H9 (cell line): ENCODE measurements around the gene TAGLN2. TPM values are rescaled to one million over a fixed set of nuclear protein-coding genes. Genes with fewer than 3 reads are reported as not detected.

Experiments
- DNase-seq: peaks from one replicate; pipeline ENCODE4 v3.0.0-alpha.2; 2017
- H2AFZ ChIP-seq: one replicate; pipeline ENCODE4 v1.6.1; 2013; ENCODE audit warnings: mild to moderate bottlenecking, low read length, control low read depth, moderate library complexity
- H2AK5ac ChIP-seq: 2 replicates; pipeline ENCODE4 v1.6.1; 2013; ENCODE audit warnings: low read length, control low read depth, mixed read lengths; ENCODE audit not compliant: insufficient read length
- H2BK120ac ChIP-seq: one replicate; pipeline ENCODE4 v1.6.1; 2013; ENCODE audit warnings: low read depth, mild to moderate bottlenecking, low read length, control low read depth, inconsistent platforms; ENCODE audit not compliant: poor library complexity, severe bottlenecking
- H2BK12ac ChIP-seq: 2 replicates; pipeline ENCODE4 v1.6.1; 2013; ENCODE audit warnings: low read length, control low read depth, mixed read lengths, low read depth; ENCODE audit not compliant: insufficient read length
- H2BK15ac ChIP-seq: 2 replicates; pipeline ENCODE4 v1.6.1; 2013; ENCODE audit warnings: low read depth, low read length, control low read depth
- H2BK20ac ChIP-seq: one replicate; pipeline ENCODE4 v1.6.1; 2013; ENCODE audit warnings: low read depth, mild to moderate bottlenecking, low read length, control low read depth, inconsistent platforms; ENCODE audit not compliant: poor library complexity, severe bottlenecking
- H2BK5ac ChIP-seq: 2 replicates; pipeline ENCODE4 v1.6.1; 2013; ENCODE audit warnings: low read length, control low read depth, mixed read lengths; ENCODE audit not compliant: insufficient read length
- H3K14ac ChIP-seq: 2 replicates; pipeline ENCODE4 v1.6.1; 2013; ENCODE audit warnings: low read length, control low read depth; ENCODE audit not compliant: insufficient read depth
- H3K18ac ChIP-seq: 2 replicates; pipeline ENCODE4 v1.6.1; 2013; ENCODE audit warnings: low read depth, mild to moderate bottlenecking, mixed read lengths, low read length, control low read depth; ENCODE audit not compliant: insufficient read length
- H3K23ac ChIP-seq: 2 replicates; pipeline ENCODE4 v1.6.1; 2013; ENCODE audit warnings: low read length, control low read depth, mixed read lengths, low read depth; ENCODE audit not compliant: insufficient read length
- H3K23me2 ChIP-seq: 2 replicates; pipeline ENCODE4 v1.6.1; 2013; ENCODE audit warnings: low read depth, mild to moderate bottlenecking, mixed read lengths, low read length, control low read depth; ENCODE audit not compliant: insufficient read length, poor library complexity, severe bottlenecking
- H3K27ac ChIP-seq: 2 replicates; pipeline ENCODE4 v1.5.1; 2013; ENCODE audit warnings: low read length, control low read depth, mixed read lengths, low read depth; ENCODE audit not compliant: insufficient read length
- H3K27me3 ChIP-seq: 2 replicates; pipeline ENCODE4 v1.6.1; 2013; ENCODE audit warnings: low read length, control low read depth, inconsistent platforms; ENCODE audit not compliant: insufficient read depth
- H3K4ac ChIP-seq: 2 replicates; pipeline ENCODE4 v1.6.1; 2013; ENCODE audit warnings: low read depth, mild to moderate bottlenecking, control low read depth, inconsistent platforms, low read length, moderate library complexity
- H3K4me1 ChIP-seq: 2 replicates; pipeline ENCODE4 v1.6.1; 2013; ENCODE audit warnings: low read length, control low read depth, inconsistent platforms; ENCODE audit not compliant: insufficient read depth
- H3K4me2 ChIP-seq: 2 replicates; pipeline ENCODE4 v1.6.1; 2013; ENCODE audit warnings: low read length, control low read depth, mixed read lengths; ENCODE audit not compliant: insufficient read length, insufficient read depth
- H3K56ac ChIP-seq: 2 replicates; pipeline ENCODE4 v1.6.1; 2013; ENCODE audit warnings: low read depth, mild to moderate bottlenecking, mixed read lengths, low read length, control low read depth; ENCODE audit not compliant: insufficient read length
- H3K79me1 ChIP-seq: 2 replicates; pipeline ENCODE4 v1.6.1; 2013; ENCODE audit warnings: low read depth, mild to moderate bottlenecking, moderate library complexity, low read length, control low read depth, inconsistent platforms; ENCODE audit not compliant: insufficient read depth, poor library complexity, severe bottlenecking
- H3K79me2 ChIP-seq: 2 replicates; pipeline ENCODE4 v1.6.1; 2013; ENCODE audit warnings: low read length, control low read depth, inconsistent platforms; ENCODE audit not compliant: insufficient read depth
- H3K9ac ChIP-seq: 2 replicates; pipeline ENCODE4 v1.6.1; 2013; ENCODE audit warnings: low read length, control low read depth, mixed read lengths; ENCODE audit not compliant: insufficient read length; ENCODE audit errors: extremely low read depth
- H3K9me3 ChIP-seq: one replicate; pipeline ENCODE4 v1.6.1; 2013; ENCODE audit warnings: low read depth, low read length, inconsistent platforms; ENCODE audit not compliant: control insufficient read depth
- H3T11ph ChIP-seq: one replicate; pipeline ENCODE4 v1.6.1; 2013; ENCODE audit warnings: mild to moderate bottlenecking, low read length, control low read depth, inconsistent platforms
- H4K20me1 ChIP-seq: one replicate; pipeline ENCODE4 v1.6.1; 2013; ENCODE audit not compliant: control insufficient read depth, insufficient read length, insufficient read depth
- H4K5ac ChIP-seq: 2 replicates; pipeline ENCODE4 v1.6.1; 2013; ENCODE audit warnings: low read depth, mild to moderate bottlenecking, mixed read lengths, low read length, control low read depth; ENCODE audit not compliant: insufficient read length
- H4K8ac ChIP-seq: replicated peaks from 2 replicates; pipeline ENCODE4 v1.6.1; 2013; ENCODE audit warnings: low read length, control low read depth, mixed read lengths, low read depth; ENCODE audit not compliant: insufficient read length
- H4K91ac ChIP-seq: 2 replicates; pipeline ENCODE4 v1.6.1; 2013; ENCODE audit warnings: low read depth, mild to moderate bottlenecking, moderate library complexity, mixed read lengths, low read length, control low read depth; ENCODE audit not compliant: insufficient read length
- H3K27ac Mint-ChIP-seq, 3 experiments: 2 replicates in 2 of 3; 3 replicates in 1 of 3; pipeline ENCODE4 v1.8.0; 2020 to 2021; ENCODE audit warnings: mixed read lengths in 3 of 3, mild to moderate bottlenecking in 1 of 3, moderate library complexity in 1 of 3
- H3K27me3 Mint-ChIP-seq: 2 replicates; pipeline ENCODE4 v1.8.0; 2021; ENCODE audit warnings: low read depth, mild to moderate bottlenecking, moderate library complexity, mixed read lengths
- H3K36me3 Mint-ChIP-seq, 3 experiments: 2 replicates in 2 of 3; 3 replicates in 1 of 3; pipeline ENCODE4 v1.8.0; 2020 to 2021; ENCODE audit warnings: low read depth in 3 of 3, mixed read lengths in 3 of 3; ENCODE audit not compliant: insufficient read depth in 1 of 3
- H3K4me1 Mint-ChIP-seq, 2 experiments: 2 replicates each; pipeline ENCODE4 v1.8.0; 2020; ENCODE audit warnings: mixed read lengths in 2 of 2
- H3K4me3 Mint-ChIP-seq, 2 experiments: 2 replicates in 1 of 2; 3 replicates in 1 of 2; pipeline ENCODE4 v1.8.0; 2020 to 2021; ENCODE audit warnings: mild to moderate bottlenecking in 2 of 2, mixed read lengths in 2 of 2, moderate library complexity in 1 of 2
- H3K9me3 Mint-ChIP-seq, 2 experiments: 2 replicates in 1 of 2; 3 replicates in 1 of 2; pipeline ENCODE4 v1.8.0; 2020; ENCODE audit warnings: mild to moderate bottlenecking in 2 of 2, mixed read lengths in 2 of 2, moderate library complexity in 1 of 2
- CTCF ChIP-seq: fragments of 200-600 bp; sonication (generic); conservative IDR thresholded peaks from 3 replicates; pipeline ENCODE4 v1.8.0; 2021; ENCODE audit warnings: antibody characterized with exemption, mild to moderate bottlenecking
- WGBS: extraction: QIAGEN DNeasy Blood & Tissue Kit; methylation state at CpG from one replicate; pipeline ENCODE4 v1.1.7; 2013; ENCODE audit warnings: missing lambda C conversion rate, low lambda C conversion rate, mixed read lengths; ENCODE audit not compliant: insufficient read length; ENCODE audit errors: extremely low coverage; 5-methylcytosine and 5-hydroxymethylcytosine counted together
- total RNA-seq: library from RNA; stranded (reverse); gene quantifications from 2 replicates; pipeline ENCODE4 v1.2.1, GENCODE V29; 2021

TAGLN2 gene
- total RNA-seq, 1 experiment from 2014 or later, result 76.7 TPM

GRCh38 chr1:159930216-159930615 is 4.9 kb upstream of the TAGLN2 start:
- H2BK12ac ChIP-seq, result no peak overlapping the region
- H2BK15ac ChIP-seq, result no peak overlapping the region
- H3K4me2 ChIP-seq, result no peak overlapping the region
- Mint-ChIP-seq H3K27me3 (peaks cover 2% of the 10 kb centered on the region), H3K9me3 (no peaks in the 10 kb centered on the region; a peak in 1 of 5 replicates), H3K4me3 (no peak overlapping the region), H3K4me1 (peaks cover 12 to 14% of the 10 kb centered on the region in 2 experiments), H3K36me3 (peaks cover 22 to 37% (median 36%) of the 10 kb centered on the region in 3 experiments), H3K27ac (no peak overlapping the region)
- H4K5ac ChIP-seq, result no peak overlapping the region
- WGBS, result no CpG with 5 or more reads among the region's 11 CpGs
- H2AK5ac ChIP-seq, result no peak overlapping the region
- H3K79me2 ChIP-seq, result no peaks in the 10 kb centered on the region
- no peak overlapping the region for H2AFZ ChIP-seq
- no peak overlapping the region for H3K23ac ChIP-seq
- no peaks in the 10 kb centered on the region for H3K27me3 ChIP-seq
- no peak overlapping the region for H3K9ac ChIP-seq
- no peak overlapping the region for H2BK5ac ChIP-seq
- H4K20me1 ChIP-seq, result no peaks in the 10 kb centered on the region
- H3K79me1 ChIP-seq, result no peaks in the 10 kb centered on the region
- no peak overlapping the region for H3K56ac ChIP-seq
- H3K4ac ChIP-seq, result no peak overlapping the region
- no peak overlapping the region for H3K14ac ChIP-seq
- no peaks in the 10 kb centered on the region for H3K4me1 ChIP-seq
- no peak overlapping the region for H3K27ac ChIP-seq
- DNase-seq, result no peak
- TF ChIP-seq CTCF, result no peak
- H3K23me2 ChIP-seq, result peaks cover 6% of the 10 kb centered on the region
- H3T11ph ChIP-seq, result no peak overlapping the region
- H3K18ac ChIP-seq, result no peak overlapping the region
- no peaks in the 10 kb centered on the region for H3K9me3 ChIP-seq
- no peak overlapping the region for H4K8ac ChIP-seq
- no peak overlapping the region for H2BK120ac ChIP-seq
- no peak overlapping the region for H2BK20ac ChIP-seq
- H4K91ac ChIP-seq, result no peak overlapping the region
